Measurements from ENCODE around the gene PPP1R1A.

PPP1R1A gene

DNA sequence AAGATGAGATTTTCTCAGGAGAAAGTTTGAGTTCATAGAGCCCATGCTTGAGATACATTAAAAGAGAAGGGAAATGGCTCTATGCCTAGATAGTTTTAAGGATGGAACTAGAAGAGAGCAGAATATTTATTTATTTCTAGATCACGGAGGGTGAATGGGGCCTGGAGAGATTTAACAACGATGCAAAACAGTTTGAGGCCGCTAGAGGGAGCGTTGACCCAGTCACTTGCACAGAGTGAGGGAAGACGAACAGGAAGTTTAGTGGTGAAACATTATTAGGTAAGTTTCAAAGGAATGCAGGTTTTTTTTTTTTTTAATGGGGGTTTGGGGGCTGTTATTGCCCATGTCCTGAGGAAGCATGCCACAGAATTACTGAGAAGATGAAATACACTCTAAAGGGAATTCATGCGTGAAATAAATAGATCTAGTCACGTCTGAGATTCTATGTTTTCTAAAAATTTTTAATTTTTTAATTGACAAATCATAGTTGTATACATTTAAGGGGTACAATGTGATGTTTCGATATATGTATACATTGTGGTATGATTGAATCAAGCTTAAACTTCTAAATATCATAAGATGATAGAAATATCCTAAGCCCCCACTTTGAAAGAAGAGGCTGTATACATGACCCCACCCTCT lies 14.8 kb upstream of the PPP1R1A start:
- DNase-seq (ENCODE audit: low read depth), result peak; percentile 20

- no peak for DNase-seq (ENCODE audit: low read depth)
Measured at GRCh38 chr12:54602661-54603060, 14.2 kb upstream of the PPP1R1A start.

- DNase-seq (ENCODE audit: low read depth), result no peak
Measured at GRCh38 chr12:54601841-54602240, 13.4 kb upstream of the PPP1R1A start.

- DNase-seq (ENCODE audit: low read depth), result no peak
Measured at GRCh38 chr12:54598970-54599369, 10.5 kb upstream of the PPP1R1A start.

- DNase-seq (ENCODE audit: low read depth), result peak; percentile 9
Measured at GRCh38 chr12:54596526-54596946, 8.1 kb upstream of the PPP1R1A start.

DNA sequence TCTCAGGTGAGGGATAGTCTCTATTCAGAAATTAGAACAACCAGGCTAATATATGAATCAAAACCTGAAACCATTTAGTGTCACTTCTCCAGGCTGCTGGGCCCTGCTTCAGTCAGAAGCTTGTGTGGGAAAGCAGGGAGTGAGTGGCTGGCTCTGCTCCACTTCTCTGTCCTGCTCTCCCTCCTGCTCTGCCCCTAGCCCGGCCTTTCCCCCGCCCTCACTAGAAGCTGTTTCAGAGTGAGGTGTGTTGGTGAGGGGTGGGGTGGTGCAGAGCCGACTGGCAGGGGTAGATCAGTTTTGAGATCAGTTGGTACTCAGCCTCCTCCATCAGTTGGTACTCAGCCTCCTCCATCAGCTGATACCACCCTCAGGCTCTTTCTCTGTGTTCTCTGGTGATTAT lies 7.0 kb upstream of the PPP1R1A start:
- no peak for DNase-seq (ENCODE audit: low read depth)

- DNase-seq (ENCODE audit: low read depth), result no peak
Measured at GRCh38 chr12:54593725-54594124, 5.3 kb upstream of the PPP1R1A start.

DNA sequence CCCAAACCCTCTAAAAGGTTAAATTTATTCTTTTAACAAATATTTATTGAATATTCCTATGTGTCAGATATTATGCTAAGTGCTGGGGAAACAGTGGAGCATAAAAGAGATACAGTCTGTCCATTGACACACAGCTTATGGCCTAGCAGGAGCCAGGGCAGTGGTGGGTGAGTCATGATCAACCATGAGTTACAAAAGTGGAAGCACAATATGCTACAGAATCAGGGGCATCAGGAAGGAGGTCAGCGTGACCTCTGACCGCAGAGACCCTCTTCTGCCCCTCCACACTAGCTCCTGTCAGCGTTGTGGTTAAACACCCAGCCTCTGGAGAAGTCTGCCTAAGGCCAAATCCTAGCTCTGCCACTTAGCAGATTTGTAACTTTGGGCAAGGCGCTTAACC lies 4.7 kb upstream of the PPP1R1A start:
- no peak for DNase-seq (ENCODE audit: low read depth)

DNA sequence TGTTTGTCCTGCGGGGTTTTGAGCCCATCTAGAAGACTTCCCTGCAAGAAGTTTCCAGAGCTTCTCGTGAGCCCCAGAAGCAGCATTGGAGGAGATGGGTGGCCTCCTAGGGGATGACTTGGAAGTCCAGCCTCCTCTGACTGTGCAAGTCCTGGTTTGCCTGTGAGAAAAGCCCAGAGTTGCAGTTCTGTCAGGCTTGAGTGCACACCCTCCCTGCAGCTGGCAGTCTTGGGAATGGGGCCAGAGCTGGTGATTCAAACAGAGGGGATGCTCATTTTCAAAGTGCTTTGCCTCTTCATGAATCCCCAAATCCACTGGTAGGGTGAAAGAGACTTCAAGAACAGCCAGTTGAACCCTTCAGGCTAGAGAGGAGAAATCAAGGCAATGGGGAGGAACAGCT lies 3.9 kb upstream of the PPP1R1A start:
- no peak for DNase-seq (ENCODE audit: low read depth)

- no peak for DNase-seq (ENCODE audit: low read depth)
Measured at GRCh38 chr12:54590978-54591591, 2.6 kb upstream of the PPP1R1A start.

DNA sequence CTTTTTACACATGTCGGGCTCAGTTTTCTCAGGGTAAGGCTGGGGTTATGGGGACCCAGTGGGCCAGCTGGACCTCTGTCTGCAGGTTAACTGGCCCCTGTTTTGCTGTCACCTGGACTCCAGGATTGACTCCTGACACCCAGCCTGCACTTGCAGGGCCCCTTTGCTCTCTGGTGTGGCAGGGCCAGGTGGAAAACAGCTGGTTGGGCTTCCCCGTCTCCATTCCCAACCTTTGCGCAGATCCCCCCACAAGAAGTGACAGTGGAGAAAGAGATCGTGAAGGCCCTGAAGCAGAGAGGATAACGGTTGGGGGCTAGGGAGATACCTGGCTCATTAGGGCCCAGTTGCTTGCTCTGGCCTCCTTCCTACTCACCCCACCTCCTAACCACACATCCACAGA lies 1.5 kb upstream of the PPP1R1A start:
- DNase-seq (ENCODE audit: low read depth), result no peak

- no peak for DNase-seq (ENCODE audit: low read depth)
Measured at GRCh38 chr12:54588890-54589267, 420 bp upstream of the PPP1R1A start.

DNA sequence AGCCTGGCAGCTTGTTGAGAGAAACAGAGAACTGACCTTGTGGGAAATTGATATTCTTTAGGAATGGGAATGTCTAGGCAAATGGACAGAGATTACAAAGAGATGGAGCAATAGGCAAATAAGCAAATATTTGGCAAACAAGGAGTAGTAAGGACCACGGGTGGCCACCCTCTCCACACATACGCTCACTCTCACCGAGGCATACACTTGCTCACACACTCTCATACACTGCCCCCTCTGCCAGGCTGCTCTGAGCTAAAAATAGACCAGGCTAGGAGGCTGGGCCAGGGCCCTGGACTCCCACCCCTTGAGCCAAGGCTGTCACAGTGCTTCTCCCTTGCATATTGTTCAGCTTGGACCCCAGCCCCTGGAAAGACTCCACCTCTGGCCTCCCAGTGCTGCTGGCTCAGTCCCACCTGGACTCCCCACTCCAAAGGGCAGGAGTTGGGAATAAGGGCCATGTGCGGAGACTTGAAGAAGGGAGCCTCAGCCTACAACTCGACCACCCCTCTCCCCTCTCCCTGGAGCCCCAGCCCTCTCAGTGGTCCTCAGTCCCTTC lies 1.1 kb downstream of the PPP1R1A start:
- DNase-seq (ENCODE audit: low read depth), result no peak

- no peak for DNase-seq (ENCODE audit: low read depth)
Measured at GRCh38 chr12:54586620-54587019, 1.8 kb downstream of the PPP1R1A start.

DNA sequence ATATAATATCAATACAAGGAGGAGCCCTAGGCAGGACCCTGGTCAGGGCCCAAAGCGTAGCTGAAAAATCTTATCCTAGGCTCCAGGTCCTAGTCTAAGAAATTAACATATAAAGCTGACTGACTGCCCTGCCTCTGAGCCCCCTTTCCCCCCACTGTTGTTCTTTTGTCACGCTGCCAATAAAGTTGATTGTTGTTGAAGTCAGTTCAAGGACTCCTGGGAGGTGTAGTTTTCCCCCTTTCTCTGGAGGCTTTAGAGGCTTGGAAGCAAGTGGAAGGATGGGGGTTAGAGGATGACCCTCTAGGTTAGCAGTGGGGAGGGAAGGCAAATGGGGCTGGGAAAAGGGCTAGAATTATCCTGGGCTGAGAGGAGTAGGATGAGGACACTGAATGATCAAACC lies 3.2 kb downstream of the PPP1R1A start:
- DNase-seq (ENCODE audit: low read depth), result no peak

GRCh38 chr12:54584128-54584527 lies 4.3 kb downstream of the PPP1R1A start:
- no peak for DNase-seq (ENCODE audit: low read depth)

DNA sequence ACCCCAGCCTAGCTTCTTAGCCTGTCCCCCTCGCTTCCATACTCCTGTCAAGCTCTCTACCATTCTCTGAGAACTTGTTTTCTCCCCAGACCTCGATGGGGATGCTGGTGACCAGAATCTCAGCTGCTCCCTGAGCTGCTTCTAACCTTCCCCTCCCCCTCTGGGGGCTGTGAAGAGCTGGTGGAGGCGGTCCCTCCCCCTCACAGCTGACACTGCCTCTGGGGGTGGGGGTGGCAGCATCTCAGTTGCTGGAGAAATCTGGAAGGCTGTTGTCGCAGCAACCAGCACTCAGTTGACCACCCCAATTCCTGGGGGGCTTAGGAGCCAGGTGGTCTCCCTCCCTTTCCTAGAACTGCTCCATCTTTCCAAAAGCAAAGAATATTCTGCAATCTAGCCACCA lies 4.7 kb downstream of the PPP1R1A start:
- DNase-seq (ENCODE audit: low read depth), result no peak

DNA sequence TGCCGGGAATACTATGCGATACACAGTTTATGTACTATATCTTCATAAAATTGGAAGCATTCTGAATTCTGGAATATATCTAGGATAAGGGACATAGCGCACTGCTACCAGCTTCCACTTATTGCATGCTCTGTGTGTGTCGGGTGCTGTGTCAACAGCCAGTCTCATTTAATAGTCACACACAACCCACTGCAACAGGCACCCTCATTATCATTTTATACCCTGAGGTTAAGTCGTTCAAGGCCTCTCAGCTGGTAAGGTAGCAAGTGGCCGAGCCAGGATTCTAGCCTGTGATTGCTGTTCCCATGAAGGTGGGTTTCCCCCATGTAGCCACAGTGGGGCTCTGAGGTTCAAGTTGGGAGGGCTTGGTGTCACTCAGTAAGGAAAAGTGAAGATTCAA lies 7.0 kb downstream of the PPP1R1A start:
- DNase-seq (ENCODE audit: low read depth), result no peak

DNA sequence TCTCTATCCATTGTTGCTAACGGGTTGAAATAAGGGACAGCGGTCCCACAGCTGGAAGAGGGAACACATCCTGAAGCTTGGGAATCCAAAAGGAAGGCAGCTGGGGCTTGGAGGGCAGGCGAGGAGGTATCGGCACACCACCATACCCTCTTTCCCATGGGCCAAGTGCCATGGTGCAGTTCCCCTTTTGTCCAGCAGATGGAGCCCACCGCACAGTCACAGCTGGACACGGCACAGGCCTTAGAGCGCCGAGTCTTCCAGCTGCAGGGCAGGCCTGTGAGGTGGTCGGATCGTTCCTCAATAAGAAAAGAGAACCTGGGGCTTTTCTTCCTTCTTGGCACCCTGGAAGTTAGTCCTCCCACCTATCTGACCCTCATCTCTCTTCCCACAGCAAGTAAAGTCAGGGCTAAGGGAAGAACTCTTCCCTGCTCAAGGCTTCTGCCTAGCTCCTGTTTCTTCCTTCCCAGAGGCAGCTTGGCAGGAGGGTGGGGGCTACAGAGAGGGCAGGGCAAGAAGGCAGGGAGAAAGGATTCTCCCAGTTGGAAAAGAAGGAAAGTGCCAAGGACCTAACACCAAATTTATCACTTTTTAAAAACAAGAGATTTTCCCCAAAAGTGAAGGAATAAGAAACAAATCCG lies 8.6 kb downstream of the PPP1R1A start:
- DNase-seq (ENCODE audit: low read depth), result peak; percentile 52

- DNase-seq (ENCODE audit: low read depth), result no peak
Measured at GRCh38 chr12:54579258-54579657, 9.2 kb downstream of the PPP1R1A start.

DNA sequence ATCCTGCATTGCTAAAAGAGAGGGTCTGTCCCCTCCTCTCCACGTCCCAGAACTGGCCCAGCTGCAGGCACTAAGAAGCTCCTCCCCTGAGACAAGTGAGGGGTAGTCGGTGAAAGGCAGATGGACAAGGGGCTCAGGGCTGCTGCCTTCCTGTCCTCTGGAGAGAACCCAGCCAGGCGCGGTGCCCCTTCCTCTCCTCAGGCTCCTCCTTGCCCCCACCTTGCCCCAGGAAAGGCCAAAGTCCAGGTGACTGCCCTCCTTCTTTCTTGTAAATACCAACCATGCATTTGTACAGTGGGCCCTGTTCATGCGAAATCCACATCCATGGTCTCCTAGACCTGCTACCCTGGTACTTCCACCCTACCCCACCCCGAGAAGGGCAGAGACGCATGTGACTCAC lies 9.7 kb downstream of the PPP1R1A start:
- DNase-seq (ENCODE audit: low read depth), result no peak

GRCh38 chr12:54572881-54573280 lies 15.6 kb downstream of the PPP1R1A start:
- DNase-seq (ENCODE audit: low read depth), result no peak

Data from stimulated activated CD8-positive, alpha-beta memory T cell treated with anti-CD3 and anti-CD28 coated beads, Interleukin-12 subunit alpha, Interleukin-12 subunit beta, amount 100 ng/mL, for 4 hours (primary cell).